Inferior parietal cortex (tissue), 1 donor: ENCODE measurements around the gene KCTD3.
A peak's percentile ranks its signal among the peaks of the same experiment; 100 is the strongest.

Source experiments
- DNase-seq: peaks from one replicate; pipeline ENCODE4 v3.0.0-alpha.2; 2016; ENCODE audit errors: extremely low spot score

The KCTD3 gene

DNA sequence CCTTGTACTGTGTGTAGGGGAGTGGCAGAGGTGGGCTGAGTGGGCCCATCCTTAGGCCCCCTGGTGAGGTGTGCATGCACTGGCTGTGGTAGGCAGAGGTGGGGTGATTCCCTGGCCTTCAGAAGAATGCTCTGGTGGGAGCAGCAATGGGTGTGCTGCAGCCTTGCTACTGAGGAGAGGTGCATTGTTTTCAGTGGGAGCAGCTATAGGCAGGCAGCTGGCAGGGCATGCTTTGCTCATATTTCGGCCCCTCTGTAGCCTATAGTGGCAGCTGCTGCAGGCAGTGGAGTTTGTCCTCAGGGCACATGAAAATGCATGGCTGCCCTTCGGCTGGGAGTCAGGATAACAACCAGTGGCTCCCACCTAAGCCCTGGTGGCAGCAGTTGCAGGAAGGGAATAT is 10.1 kb upstream of the KCTD3 start:
- DNase-seq, result no peak

DNA sequence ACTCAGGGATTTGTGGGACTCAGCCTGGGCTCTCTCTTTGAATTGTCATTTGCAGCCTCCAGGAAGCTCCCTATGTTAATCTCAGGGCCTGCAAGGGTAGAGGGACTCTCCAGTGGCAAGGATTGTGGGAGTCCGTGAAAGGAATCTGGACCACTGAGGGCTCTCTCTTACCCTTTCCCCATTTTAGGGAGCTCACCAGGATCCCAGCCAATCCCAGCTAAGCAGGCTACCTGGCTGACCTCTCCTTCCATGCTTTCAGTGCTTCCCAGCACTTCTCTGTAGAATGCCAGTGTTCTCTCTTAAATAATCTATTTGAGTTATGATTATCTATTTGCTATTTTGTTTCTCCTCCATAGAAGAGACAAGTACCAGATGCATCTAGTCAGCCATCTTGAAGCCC is 9.6 kb upstream of the KCTD3 start:
- DNase-seq, result no peak

DNA sequence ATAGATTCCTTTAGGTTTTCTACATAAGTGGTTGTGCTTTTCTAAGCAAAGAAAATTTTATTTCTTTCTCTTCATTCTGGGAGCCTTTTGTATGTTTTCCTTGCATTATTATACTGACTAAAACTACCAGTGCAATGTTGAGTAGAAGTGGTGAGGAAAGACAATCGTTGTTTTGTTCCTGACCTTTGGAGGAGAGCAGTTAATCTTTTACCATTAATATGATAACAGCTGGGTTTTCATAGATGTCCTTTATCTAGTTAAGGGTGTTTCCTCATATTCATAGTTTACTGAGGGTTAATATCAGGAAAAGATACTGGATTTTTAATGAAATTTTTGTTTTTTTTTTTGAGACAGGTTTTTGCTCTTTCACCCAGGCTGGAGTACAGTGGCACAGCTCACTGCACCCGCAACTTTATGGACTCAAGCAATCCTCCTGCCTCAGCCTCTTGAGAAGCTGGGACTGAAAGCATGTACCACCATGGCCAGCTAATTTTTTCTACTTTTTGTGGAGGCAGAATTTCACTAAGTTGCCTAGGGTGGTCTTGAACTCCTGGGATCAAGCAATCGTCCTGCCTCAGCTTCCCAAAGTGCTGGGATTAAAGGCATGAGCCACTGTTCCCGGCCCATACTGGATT is 9.0 kb upstream of the KCTD3 start:
- no peak for DNase-seq

DNA sequence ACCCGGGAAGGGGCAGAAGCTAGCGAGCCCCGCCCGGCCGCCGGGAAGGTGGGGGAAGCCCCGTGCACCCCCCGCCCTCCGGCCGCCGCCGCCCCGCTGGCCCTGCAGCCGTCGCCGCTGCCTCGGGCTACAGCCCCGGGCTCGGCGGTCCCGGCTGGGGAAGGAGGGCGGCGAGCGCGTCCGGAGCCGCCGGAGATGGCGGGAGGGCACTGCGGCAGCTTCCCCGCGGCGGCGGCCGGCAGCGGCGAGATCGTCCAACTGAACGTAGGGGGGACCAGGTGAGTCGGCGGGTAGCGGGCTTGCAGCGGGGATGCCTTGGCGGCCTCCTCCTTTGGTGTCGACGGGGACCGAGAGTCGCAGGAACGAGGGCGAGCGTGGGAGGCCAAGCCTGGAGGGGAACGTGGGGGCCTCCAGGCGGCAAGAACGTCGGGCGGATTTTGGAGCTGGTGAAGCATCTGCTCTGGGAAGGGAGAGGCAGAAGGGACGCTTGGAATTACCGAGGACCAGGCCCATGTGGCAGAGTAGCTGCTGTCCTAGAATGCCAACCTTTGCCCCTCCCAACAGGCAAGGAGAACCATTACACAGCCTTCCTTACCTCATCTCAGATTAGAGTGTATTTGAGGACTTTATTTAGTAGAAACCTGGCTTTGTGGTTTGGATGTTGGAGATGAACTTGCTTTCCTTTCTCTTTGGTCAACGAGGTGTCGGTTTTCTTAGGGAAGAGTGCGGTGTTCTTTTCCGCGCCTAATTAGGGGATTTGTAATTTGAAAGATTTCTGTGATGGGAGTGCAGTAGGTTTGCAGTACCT is 591 bp downstream of the KCTD3 start:
- peak; percentile 65 for DNase-seq

DNA sequence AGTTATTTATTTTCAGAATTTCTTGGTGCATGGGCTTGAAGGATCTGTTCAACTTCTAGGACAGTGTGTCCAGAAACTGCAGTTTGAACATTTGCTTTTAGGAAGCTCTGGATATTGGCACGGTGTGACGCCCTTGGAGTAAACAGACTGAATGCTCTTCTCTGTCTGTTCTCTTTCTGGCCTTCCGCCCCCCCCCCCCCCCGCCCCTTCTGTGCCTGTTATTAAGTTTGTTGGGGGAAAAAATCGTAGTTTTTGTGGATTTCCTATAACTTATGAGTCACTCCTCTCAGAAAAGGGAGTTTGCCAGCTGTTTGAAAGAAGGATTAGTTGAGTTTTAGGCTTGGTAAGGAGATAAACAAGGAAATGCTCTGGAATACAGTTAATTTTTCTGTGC is 1.2 kb downstream of the KCTD3 start:
- peak; percentile 62 for DNase-seq

DNA sequence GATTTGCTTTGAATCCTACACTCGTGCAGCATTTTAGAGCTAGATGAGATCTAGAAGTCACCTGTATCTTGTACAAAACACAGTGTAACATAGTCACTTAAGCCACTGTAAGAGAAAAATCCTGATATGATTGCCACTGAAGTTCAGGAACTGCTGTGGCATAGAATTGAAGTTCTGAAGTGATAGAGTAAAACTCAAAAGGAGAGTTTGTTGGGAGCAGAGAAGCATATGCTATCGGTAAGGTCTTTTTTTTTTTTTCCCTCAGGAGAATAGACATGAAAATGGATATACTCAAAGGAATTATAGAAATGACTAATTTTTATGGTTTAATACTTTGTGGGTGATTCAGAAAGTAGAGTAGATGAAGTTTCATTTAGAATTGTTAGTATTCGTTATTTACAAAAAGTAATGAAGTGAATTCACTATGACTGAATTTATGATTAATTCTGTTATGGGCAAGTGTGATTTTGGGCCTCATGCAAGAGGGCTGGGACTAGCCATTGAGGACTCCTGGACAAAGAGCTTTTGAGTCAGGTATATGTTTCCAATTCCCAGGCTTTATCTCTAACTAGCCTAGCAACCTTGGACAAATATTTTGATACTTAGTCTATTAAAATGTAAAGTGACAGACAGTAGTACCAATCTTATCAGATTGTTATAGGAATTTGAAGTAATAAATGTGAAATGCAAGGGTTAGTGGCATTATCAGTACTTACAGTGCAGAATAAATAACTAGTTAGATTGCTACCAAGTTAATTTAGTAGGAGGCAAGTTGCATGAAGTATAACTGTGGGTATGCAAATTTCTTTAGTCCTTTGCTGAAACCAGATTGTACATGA is 3.1 kb downstream of the KCTD3 start:
- DNase-seq, result no peak

DNA sequence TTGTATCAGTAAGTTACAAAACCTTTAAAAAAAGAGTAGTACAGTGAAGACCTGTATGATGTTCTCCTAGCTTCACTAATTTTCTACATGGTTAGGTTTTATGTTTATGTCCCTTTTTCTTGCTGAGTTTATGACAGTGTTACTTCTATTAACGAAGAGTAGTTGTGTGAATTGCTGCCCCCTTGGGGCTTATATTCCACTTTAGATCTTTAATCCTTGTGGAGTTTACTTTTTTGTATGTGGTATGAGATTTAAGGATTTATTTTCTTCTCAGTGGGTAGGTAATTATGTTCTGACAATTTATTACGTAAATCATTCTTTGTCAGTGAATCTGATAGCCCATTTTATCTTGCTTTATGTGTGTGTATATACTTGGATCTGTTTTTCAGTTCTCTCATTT is 14.8 kb downstream of the KCTD3 start:
- no peak for DNase-seq

DNA sequence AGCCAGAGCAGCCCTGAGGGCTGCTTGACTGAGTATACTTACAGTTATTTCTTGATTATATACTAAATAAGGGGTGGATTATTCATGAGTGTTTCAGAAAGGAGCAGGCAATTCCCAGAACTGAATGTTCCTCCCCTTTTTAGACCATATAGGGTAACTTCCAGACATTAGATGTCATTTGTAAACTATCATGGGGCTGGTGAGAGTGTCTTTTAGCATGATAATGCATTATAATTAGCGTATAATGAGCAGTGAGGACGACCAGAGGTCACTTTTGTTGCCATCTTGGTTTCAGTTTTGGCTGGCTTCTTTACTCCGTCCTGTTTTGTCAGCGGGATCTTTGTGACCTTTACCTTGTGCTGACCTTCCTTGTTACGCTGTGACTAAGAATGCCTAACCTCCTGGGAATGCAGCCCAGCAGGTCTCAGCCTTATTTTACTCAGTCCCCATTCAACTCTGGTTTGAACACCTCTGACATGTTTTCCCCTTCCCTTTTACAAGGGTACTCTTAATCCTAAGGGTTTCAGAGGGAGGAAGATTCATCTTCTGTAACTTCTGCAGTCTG is 16.2 kb downstream of the KCTD3 start:
- no peak for DNase-seq

DNA sequence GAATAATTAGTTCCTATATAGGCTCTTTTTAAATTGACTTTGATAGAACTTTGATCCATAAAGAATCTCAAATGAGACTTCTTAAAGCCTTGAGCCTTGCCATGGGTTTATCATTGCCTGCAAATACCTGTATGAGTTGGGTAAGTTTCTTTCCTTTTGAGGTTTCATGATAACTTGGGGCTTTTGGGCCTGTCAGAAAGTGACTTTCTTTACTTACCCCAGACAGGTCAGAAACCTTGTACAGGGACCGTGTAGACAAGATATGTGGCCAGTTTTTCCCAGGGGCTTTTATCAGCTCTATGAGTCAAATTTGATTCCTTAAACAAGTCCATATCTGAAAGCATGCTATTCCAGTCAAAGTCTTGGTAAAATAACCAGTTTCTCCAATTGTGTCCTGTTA is 17.3 kb downstream of the KCTD3 start:
- DNase-seq, result no peak

DNA sequence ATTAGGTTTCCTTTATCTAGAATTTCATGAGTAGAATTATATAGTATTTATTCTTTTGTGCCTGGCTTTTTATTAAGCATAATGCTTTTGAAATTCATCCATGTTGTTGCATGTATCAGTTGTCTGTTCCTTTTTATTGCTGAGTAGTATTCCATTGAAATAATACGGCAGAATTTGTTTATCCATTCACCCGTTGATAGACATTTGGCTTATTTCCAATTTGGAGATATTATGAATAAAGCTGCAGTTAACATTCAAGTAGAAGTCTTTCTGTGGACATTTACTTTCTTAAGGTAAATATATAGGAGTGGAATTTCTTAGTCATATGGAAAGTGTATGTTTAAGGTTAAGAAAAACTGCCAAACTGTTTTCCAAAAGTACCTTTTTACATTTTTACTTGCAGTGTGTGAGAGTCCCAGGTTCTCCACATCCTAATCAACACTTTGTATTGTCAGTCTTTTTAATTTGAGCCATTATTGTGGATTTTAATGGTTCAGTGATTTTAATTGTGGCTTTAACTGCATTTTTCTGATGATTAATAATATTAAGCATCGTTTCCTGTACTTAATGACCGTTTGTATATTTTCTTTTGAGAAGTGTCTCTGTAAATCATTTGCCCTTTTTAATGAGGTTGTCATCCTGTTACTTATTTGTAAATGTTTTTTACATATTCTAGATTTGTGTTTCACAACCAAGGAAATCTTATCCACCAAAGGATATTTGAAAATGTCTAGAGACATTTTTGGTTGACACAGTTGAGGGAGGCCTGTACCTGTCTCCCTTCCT is 22.7 kb downstream of the KCTD3 start:
- DNase-seq, result no peak

DNA sequence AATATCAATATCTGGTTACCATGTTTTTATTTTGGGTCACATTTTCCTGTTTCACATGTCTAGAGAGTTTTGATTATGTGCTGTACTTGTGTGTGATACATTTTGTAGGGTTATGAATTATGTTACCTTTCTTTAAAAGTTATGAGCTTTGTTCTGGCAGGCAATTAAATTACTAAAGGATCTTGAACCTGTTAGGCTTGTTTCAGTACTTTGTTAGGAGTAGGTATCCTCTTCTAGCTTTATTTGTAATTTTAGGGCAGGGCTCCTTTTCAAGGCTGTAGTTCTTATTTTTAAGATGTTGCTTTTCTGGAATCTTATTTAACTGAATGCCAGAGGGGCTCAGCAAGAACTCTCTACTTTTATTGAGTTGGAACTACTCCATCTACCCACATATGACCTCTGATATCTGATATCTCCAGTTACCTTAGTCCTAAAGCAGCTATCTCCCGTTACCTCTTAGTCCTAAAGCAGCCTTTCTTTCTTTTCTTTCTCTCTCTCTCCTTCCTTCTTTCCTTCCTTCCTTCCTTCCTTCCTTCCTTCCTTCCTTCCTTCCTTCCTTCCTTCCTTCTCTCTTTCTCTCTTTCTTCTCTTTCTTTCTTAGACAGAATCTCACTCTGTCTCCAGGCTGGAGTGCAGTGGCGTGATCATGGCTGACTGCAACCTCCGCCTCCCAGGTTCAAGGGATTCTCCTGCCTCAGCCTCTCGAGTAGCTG is 23.8 kb downstream of the KCTD3 start:
- no peak for DNase-seq

DNA sequence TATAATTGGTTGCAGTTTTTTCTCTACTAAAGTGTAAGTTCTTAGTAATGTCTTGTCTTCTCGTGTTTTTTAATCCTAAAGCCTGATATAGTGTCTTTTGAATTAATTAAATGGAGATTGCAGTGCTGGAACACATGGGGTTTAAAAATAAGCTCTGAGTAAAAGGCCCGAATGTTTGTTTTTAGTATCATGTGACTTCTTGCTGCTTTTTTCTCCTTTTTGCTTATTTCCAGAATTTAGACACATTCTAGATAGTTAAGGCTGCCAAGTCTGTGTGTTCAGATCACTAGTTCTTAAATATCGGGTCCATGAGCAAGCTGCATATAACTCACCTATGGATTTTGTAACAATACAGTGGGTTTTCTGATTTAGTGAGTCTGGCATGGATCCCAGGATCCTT is 27.5 kb downstream of the KCTD3 start:
- DNase-seq, result no peak

DNA sequence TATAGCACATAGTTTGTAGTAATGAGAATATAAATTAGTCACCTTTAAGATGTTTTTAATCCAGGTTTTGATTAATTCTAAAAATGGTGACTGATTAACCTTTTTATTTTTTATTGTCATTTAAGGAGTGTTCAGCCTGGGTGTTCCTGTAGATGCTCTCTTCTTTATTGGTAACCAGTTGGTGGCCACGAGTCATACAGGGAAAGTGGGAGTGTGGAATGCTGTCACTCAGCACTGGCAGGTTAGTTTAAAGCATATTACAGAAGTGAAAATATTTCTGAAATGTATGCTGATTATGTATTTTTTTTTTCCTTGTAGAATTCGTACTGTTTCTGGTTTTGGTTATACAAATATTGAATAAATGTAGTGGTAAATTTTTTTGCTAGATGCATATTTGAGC is 28.1 kb downstream of the KCTD3 start:
- DNase-seq, result no peak

DNA sequence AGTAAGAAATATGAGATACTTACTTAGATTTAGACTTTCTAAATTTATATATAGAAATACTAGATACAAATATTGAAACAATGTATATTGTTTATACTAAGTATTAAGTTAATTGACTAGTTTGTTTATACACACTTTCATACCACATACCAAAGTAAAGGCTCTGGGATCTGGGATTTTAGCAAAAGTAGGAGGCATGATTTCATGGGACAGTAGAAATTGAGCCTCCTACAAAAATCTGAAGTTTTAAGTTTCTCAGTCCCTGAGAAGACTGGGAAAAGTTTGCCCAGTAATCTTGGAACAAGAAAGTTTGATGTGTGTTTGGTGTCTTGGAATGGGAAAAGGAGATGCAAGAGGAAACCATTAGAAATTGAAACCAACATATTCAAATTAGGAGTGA is 30.9 kb downstream of the KCTD3 start:
- DNase-seq, result no peak

DNA sequence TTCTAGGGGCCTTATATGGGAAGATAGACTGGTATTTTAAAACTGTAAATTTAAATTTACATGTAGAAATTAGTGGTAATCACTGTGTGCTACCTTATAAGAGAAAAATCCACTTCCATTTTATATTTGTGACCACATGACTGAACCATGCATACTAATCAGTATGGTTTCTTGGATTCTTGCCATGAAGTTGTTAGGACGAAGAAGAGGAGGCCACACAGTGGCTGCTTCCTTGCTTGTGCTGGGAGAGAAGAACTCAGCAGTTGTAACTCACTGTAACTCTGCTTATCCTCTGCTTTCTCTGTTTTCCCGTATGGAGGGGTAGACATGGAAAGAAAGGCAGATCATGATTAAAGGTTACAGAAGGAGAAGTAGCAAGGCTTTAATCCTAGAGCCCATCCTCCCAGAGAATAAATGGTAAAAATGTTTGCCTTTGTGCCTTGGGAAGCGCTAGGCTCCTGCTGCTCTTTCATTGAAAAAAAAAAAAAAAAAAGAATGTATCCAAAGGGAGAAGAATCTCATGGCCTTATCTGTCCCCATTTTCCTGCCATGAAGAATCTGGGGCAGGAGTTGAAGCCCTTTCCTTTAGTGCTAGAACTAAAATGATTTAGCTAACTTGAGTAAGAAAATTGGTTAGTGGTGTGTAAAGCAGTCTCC is 32.4 kb downstream of the KCTD3 start:
- DNase-seq, result peak; percentile 27

DNA sequence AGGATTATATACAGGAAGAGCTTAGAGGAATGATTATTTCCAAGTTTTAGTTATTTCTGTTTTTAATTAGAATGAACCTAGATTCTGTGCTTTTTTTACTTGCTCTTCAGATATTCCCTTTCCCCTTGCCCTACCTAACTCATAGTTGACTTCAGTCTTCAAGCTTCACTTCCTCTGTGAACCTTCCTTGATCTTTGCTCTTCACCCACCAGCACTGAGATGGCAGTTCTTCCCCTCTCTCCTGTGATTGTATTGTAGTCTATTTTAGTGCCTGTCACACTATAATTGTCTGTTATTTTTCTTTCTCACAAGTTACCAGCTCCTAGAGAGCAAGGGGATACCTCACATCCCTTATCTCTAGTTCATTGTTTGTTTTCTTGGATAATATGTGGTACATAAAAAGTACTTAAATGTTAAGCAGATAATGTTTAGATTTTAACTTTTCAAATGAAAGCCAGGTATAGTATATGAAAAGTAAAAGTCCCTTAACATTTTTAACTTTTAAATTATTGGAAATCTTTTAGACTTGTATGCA is 33.2 kb downstream of the KCTD3 start:
- DNase-seq, result no peak

DNA sequence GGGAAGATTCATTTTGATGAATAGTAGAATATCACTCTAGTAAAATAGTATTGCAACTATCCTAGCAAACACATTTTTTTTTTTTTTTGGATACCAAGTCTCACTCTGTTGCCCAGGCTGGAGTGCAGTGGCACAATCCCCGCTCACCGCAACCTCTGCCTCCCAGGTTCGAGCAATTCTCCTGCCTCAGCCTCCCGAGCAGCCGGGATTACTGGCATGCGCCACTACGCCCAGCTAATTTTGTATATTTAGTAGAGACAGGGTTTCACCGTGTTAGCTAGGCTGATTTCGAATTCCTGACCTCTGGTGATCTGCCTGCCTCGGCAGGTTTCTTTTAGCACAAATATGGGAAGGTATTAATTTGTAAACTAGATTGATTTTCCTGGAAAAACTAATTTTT is 33.8 kb downstream of the KCTD3 start:
- DNase-seq, result no peak

DNA sequence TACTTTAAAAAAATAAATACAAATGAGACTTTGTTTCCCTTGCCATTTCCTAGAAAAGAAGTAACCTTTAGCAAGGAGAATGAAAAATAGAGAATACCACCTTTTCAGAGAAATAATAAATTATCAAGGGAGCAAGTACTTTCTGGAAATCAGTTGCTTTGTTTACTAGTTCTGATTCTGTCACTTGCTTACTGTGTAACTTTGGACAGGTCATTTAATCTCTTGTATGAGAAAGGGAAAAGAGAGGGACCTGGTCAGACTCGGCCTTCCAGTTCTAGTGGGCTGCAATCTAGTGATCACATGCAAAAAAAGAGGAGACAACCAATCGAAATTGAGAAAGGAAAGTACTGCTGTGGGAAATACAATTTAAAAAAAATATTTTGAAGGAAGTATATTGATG is 34.2 kb downstream of the KCTD3 start:
- DNase-seq, result no peak

DNA sequence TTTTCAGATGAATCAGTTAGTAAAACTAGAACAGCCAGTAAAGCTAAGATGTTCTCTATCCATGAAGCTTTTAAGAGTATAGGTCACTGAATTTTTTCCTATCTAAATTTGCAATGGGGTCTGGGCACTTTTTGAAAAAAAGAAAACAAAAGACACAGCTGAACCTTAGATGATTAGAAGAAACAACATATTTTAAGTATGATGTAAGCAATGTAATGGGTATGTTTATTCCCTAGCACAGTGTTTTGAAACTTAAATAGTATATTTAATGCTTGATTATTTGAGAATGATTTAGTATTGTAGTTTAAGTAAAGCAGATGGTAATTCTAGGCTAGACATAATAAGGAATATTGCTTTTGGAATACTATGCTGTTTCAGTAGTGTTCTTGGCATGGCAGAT is 36.2 kb downstream of the KCTD3 start:
- no peak for DNase-seq

DNA sequence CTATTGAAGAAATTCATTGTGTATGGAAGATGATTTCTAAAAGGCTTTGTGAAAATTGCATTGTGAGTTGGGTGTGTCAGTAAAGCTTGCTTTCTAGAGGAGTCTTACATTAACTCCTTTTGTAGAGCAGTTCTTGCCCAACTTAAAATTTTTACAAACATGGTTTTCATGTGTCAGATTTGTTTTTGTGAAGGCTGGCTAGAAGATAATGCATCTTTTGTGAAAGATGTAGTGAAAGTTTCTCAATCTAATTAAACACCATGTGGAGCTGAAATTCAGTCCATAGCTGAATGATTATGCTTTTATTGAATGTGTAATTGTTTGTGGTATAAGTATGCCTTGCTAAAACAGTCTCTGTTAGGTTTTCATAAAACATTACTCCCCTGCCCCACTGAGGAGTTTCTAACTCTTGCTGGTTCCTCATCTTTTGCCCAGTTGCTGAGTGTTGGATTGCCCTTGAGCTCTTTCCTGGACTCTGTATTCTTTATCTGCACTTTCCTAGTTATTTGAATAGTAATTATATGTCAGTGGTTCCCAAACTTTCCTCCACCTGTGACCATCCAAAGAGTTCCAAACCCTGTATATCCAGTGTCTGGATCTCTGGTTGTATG is 38.0 kb downstream of the KCTD3 start:
- DNase-seq, result no peak
